Effector memory CD4-positive, alpha-beta T cell (primary cell): ENCODE data around the gene MACROD2.

ENCODE experiments used
- DNase-seq, 3 donors: peaks; one replicate each; pipeline ENCODE4 v3.0.0-alpha.2; 2020
- H3K27ac ChIP-seq: 2 replicates; pipeline ENCODE4 v1.7.0; 2013; ENCODE audit warnings: mild to moderate bottlenecking, low read length, moderate library complexity; ENCODE audit not compliant: insufficient read depth, poor library complexity, severe bottlenecking
- H3K27me3 ChIP-seq: replicated peaks from 2 replicates; pipeline ENCODE4 v1.7.0; 2013; ENCODE audit warnings: mild to moderate bottlenecking, low read length; ENCODE audit not compliant: insufficient read depth, control insufficient read depth, poor library complexity, severe bottlenecking
- H3K36me3 ChIP-seq: 2 replicates; pipeline ENCODE4 v1.7.0; 2013; ENCODE audit warnings: mild to moderate bottlenecking, low read length, moderate library complexity; ENCODE audit not compliant: control insufficient read depth, insufficient read depth
- H3K4me1 ChIP-seq: 2 replicates; pipeline ENCODE4 v1.7.0; 2013; ENCODE audit warnings: low read length, mild to moderate bottlenecking; ENCODE audit not compliant: control insufficient read depth, insufficient read depth, poor library complexity, severe bottlenecking
- H3K4me3 ChIP-seq: 2 replicates; pipeline ENCODE4 v1.7.0; 2013; ENCODE audit warnings: low read length, low read depth, mild to moderate bottlenecking; ENCODE audit not compliant: insufficient read depth, poor library complexity, severe bottlenecking
- H3K9me3 ChIP-seq: 2 replicates; pipeline ENCODE4 v1.7.0; 2013; ENCODE audit warnings: mild to moderate bottlenecking, low read length, moderate library complexity; ENCODE audit not compliant: control insufficient read depth

Gene MACROD2

DNA sequence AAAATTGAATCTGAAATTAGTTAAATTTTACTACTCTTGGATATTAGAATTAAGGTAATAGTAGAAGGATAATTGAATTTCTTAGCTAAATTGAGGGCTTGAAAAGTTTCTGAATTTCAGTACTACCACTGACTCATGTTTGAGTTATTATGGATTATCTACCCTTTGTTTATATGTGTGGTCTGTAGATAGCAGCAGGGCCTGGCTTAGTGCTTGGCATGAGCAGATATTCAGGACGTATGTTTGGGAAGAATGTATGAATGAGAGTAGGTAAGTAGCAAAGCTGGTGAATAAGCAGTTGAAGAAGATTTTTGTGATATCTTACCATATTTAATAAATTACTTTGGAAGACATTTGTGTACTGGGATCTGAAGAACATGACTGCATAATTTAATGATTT, 152.7 kb downstream of the MACROD2 start:
- Histone ChIP-seq H3K4me1 (no peaks in the 10 kb centered on the region), H3K9me3 (no peaks in the 10 kb centered on the region), H3K27ac (no peak overlapping the region), H3K4me3 (no peak overlapping the region), H3K27me3 (no peaks in the 10 kb centered on the region), H3K36me3 (no peaks in the 10 kb centered on the region)
- DNase-seq, result no peak

DNA sequence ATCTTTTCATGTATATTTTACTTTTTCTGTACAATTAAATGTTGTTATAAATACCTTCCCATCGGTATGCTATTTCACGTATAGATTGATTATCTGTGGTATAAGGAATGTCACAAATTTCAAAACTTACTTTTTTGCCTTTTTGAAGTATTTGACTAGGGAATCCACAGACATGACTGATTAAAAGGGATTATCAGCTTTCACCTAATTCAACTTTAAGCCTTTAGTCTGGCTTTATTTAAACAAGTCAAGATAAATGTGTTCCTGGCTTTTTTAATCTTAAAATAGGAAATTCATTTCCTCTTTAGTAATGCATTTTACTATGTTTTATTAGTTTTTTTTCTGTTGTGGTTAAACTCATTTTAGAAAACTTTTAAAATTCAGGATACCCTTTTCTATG, 160.0 kb downstream of the MACROD2 start:
- Histone ChIP-seq H3K27ac (no peak overlapping the region), H3K4me3 (no peak overlapping the region), H3K36me3 (no peaks in the 10 kb centered on the region), H3K4me1 (no peaks in the 10 kb centered on the region), H3K9me3 (no peaks in the 10 kb centered on the region), H3K27me3 (no peaks in the 10 kb centered on the region)
- no peak for DNase-seq

GRCh38 chr20:14178528-14178927, 183.2 kb downstream of the MACROD2 start:
- no peak overlapping the region for H3K27ac ChIP-seq
- no peaks in the 10 kb centered on the region for H3K36me3 ChIP-seq
- no peaks in the 10 kb centered on the region for H3K27me3 ChIP-seq
- no peak for DNase-seq
- no peaks in the 10 kb centered on the region for H3K9me3 ChIP-seq
- no peaks in the 10 kb centered on the region for H3K4me1 ChIP-seq
- no peak overlapping the region for H3K4me3 ChIP-seq

GRCh38 chr20:14178952-14179351, 183.6 kb downstream of the MACROD2 start:
- Histone ChIP-seq H3K27ac (no peak overlapping the region), H3K4me3 (no peak overlapping the region), H3K9me3 (no peaks in the 10 kb centered on the region), H3K4me1 (no peaks in the 10 kb centered on the region), H3K27me3 (no peaks in the 10 kb centered on the region), H3K36me3 (no peaks in the 10 kb centered on the region)
- DNase-seq, result no peak

DNA sequence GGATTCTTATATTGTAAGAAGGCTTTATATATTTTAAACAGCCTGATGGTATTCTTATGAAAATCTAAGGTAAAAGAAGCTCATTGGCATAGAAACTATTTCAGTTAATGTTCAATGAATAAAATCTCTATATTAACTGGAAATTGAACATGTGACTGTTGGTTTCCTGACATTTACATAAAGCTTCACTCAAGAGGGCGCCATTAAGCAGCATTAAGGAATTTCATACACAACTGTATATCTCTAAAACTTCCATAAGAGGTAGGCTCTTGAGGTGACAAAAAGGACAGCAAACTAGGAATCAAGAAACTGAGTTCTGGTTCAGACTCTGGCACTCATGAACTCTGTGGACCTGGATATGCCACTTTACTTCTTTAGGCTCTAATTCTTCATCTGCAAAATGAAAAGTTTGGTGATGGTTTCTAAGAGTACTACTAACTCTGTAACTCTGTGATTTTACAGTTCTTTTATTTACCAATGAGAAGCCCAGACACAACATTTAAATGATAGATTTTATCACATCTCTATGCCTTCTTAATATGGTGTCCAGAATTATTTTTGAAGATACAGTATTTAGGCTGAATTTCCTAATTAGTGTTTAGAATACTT, 194.6 kb downstream of the MACROD2 start:
- no peaks in the 10 kb centered on the region for H3K27me3 ChIP-seq
- no peak overlapping the region for H3K27ac ChIP-seq
- no peak for DNase-seq
- H3K4me1 ChIP-seq, result no peaks in the 10 kb centered on the region
- no peaks in the 10 kb centered on the region for H3K36me3 ChIP-seq
- H3K9me3 ChIP-seq, result peaks cover 3% of the 10 kb centered on the region
- no peak overlapping the region for H3K4me3 ChIP-seq

GRCh38 chr20:14191559-14191958, 196.2 kb downstream of the MACROD2 start:
- no peak for DNase-seq
- Histone ChIP-seq H3K27ac (no peak overlapping the region), H3K4me3 (no peak overlapping the region), H3K9me3 (peaks cover 3% of the 10 kb centered on the region), H3K27me3 (no peaks in the 10 kb centered on the region), H3K4me1 (no peaks in the 10 kb centered on the region), H3K36me3 (no peaks in the 10 kb centered on the region)

GRCh38 chr20:14193443-14193842, 198.1 kb downstream of the MACROD2 start:
- no peaks in the 10 kb centered on the region for H3K4me1 ChIP-seq
- DNase-seq, result no peak
- no peaks in the 10 kb centered on the region for H3K36me3 ChIP-seq
- no peaks in the 10 kb centered on the region for H3K27me3 ChIP-seq
- H3K27ac ChIP-seq, result no peak overlapping the region
- no peak overlapping the region for H3K4me3 ChIP-seq
- peaks cover 3% of the 10 kb centered on the region for H3K9me3 ChIP-seq

DNA sequence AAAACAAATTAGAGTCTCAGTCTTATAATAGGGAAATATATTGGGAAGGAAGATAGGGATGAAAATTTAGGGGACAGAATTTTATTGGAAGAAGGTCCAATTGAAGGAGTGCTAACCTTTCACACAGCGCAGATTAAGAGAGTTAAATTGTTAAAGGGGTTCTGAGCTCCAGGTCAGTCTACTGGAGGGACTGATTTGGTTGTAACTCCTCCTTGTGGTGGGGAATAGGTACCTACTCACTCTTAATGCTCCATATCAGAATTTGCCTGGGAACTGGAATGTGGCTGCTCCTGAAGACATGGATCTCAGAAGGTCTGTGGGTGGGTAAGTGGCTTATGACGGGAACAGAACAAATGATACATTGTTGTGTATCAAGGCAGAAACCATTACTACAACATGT, 198.6 kb downstream of the MACROD2 start:
- H3K9me3 ChIP-seq, result peaks cover 3% of the 10 kb centered on the region
- DNase-seq, result no peak
- no peaks in the 10 kb centered on the region for H3K4me1 ChIP-seq
- H3K27ac ChIP-seq, result no peak overlapping the region
- no peak overlapping the region for H3K4me3 ChIP-seq
- no peaks in the 10 kb centered on the region for H3K27me3 ChIP-seq
- H3K36me3 ChIP-seq, result no peaks in the 10 kb centered on the region

DNA sequence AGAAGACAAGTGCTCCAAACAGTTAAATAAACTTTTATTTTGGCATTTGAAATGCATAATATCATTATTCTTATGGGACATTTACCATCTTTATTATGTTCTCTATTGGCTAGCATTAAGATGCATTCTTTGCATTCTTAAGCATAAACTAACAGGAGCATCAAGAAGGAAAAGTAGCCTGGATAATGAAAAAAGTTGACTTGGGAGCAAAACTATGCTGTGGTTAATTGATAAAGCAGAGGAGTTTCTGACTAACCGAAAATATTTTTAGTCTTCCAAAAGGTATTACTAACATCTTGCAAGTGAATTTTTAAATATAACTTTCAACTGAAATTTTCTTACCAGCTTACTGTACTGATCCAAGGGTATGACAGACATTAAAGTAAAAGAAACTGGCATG, 201.8 kb downstream of the MACROD2 start:
- no peak overlapping the region for H3K4me3 ChIP-seq
- no peaks in the 10 kb centered on the region for H3K27me3 ChIP-seq
- no peak overlapping the region for H3K27ac ChIP-seq
- no peaks in the 10 kb centered on the region for H3K4me1 ChIP-seq
- H3K36me3 ChIP-seq, result no peaks in the 10 kb centered on the region
- no peak for DNase-seq
- H3K9me3 ChIP-seq, result no peaks in the 10 kb centered on the region

DNA sequence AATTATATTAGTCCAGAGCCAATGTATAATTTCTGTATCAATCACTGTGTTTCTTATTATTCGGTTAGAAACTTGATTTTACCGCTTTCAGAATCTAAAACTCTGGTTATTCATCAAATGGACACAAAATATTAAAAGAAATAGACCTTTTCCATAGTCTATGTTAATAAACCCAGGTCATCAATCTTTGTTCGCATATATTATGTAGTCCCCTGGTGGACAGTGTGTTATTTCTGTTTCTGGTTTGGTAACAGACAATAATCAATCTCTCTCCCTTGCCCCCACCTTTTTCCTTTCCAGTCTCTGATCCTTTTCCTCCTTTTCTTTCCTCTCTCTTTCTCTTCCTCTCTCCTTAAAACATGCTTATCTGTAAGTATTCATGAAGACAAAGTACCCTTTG, 203.1 kb downstream of the MACROD2 start:
- Histone ChIP-seq H3K36me3 (no peaks in the 10 kb centered on the region), H3K27me3 (no peaks in the 10 kb centered on the region), H3K9me3 (no peaks in the 10 kb centered on the region), H3K4me1 (no peaks in the 10 kb centered on the region), H3K27ac (no peak overlapping the region), H3K4me3 (no peak overlapping the region)
- no peak for DNase-seq
